ENCODE measurements around the gene MYL7. TPM values are rescaled to one million over a fixed set of nuclear protein-coding genes. Genes with fewer than 3 reads are reported as not detected.

MYL7 gene
- total and polyA plus RNA-seq, 9 donors, result 0.70 to 13.0 (median 6.8) TPM

GRCh38 chr7:44143646-44144250 lies 2.6 kb upstream of the MYL7 start:
- H3K27ac ChIP-seq (ENCODE audit: low read length), result peak overlapping the region; percentile 78
- no peaks in the 10 kb centered on the region for H3K36me3 ChIP-seq (ENCODE audit: control insufficient read depth, insufficient read depth, low read length)
- H3K4me1 ChIP-seq (ENCODE audit: control insufficient read depth, insufficient read depth, low read length), result peaks cover 60% of the 10 kb centered on the region
- DNase-seq, result peak; percentile 75
- H3K4me3 ChIP-seq (ENCODE audit: low read length), result no peak overlapping the region
- peaks cover 14% of the 10 kb centered on the region for H3K27me3 ChIP-seq (ENCODE audit: control insufficient read depth, insufficient read depth, low read length)
- 49% methylated on average over 4 of the region's 6 CpGs for WGBS (ENCODE audit: insufficient coverage)
- H3K9me3 ChIP-seq (replicated peaks; ENCODE audit: control insufficient read depth, low read depth, low read length), result no peaks in the 10 kb centered on the region

DNA sequence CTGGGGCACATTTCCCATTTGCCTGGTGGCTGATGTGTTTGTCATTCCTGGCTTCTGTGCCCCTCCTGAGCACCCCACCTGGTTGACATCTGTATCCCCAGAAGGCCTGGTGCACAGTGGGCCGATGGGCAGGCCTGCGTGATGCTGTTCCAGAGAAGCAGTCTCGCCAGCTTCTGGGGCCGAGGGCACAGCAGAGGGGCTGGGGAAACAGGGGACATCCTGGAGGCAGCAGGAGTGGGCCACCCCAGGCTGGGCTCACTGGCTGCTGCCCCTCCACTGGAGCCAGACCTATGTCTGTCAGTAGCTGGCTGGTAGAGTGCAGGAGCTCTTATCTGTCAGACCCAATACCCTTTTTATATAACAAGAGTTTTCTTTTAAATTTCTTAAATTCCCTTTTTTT lies 896 bp upstream of the MYL7 start:
- no peaks in the 10 kb centered on the region for H3K36me3 ChIP-seq (ENCODE audit: control insufficient read depth, insufficient read depth, low read length)
- H3K9me3 ChIP-seq (replicated peaks; ENCODE audit: control insufficient read depth, low read depth, low read length), result no peaks in the 10 kb centered on the region
- H3K4me1 ChIP-seq (ENCODE audit: control insufficient read depth, insufficient read depth, low read length), result peaks cover 45% of the 10 kb centered on the region
- H3K27me3 ChIP-seq (ENCODE audit: control insufficient read depth, insufficient read depth, low read length), result peaks cover 14% of the 10 kb centered on the region
- no peak overlapping the region for H3K4me3 ChIP-seq (ENCODE audit: low read length)
- peak overlapping the region; percentile 13 for H3K27ac ChIP-seq (ENCODE audit: low read length)
- 88% methylated on average over 4 of the region's 4 CpGs for WGBS (ENCODE audit: insufficient coverage)
- no peak for DNase-seq

- no peak overlapping the region for H3K27ac ChIP-seq (ENCODE audit: low read length)
- H3K4me1 ChIP-seq (ENCODE audit: control insufficient read depth, insufficient read depth, low read length), result peaks cover 30% of the 10 kb centered on the region
- no peak overlapping the region for H3K4me3 ChIP-seq (ENCODE audit: low read length)
- no peaks in the 10 kb centered on the region for H3K9me3 ChIP-seq (replicated peaks; ENCODE audit: control insufficient read depth, low read depth, low read length)
- no peak for DNase-seq
- no CpG with 5 or more reads among the region's 10 CpGs for WGBS (ENCODE audit: insufficient coverage)
- H3K36me3 ChIP-seq (ENCODE audit: control insufficient read depth, insufficient read depth, low read length), result no peaks in the 10 kb centered on the region
- H3K27me3 ChIP-seq (ENCODE audit: control insufficient read depth, insufficient read depth, low read length), result peaks cover 8% of the 10 kb centered on the region
Measured at GRCh38 chr7:44140341-44140740, 791 bp downstream of the MYL7 start.

GRCh38 chr7:44139311-44140010 lies 1.7 kb downstream of the MYL7 start:
- H3K27ac ChIP-seq (ENCODE audit: low read length), result no peak overlapping the region
- H3K4me1 ChIP-seq (ENCODE audit: control insufficient read depth, insufficient read depth, low read length), result peaks cover 21% of the 10 kb centered on the region
- no peak for DNase-seq
- no peak overlapping the region for H3K4me3 ChIP-seq (ENCODE audit: low read length)
- no peaks in the 10 kb centered on the region for H3K27me3 ChIP-seq (ENCODE audit: control insufficient read depth, insufficient read depth, low read length)
- 90% methylated on average over 7 of the region's 14 CpGs for WGBS (ENCODE audit: insufficient coverage)
- H3K9me3 ChIP-seq (replicated peaks; ENCODE audit: control insufficient read depth, low read depth, low read length), result no peaks in the 10 kb centered on the region
- no peaks in the 10 kb centered on the region for H3K36me3 ChIP-seq (ENCODE audit: control insufficient read depth, insufficient read depth, low read length)

- Histone ChIP-seq H3K4me3 (ENCODE audit: low read length) (no peak overlapping the region), H3K36me3 (ENCODE audit: control insufficient read depth, insufficient read depth, low read length) (no peaks in the 10 kb centered on the region), H3K4me1 (ENCODE audit: control insufficient read depth, insufficient read depth, low read length) (peaks cover 14% of the 10 kb centered on the region), H3K27ac (ENCODE audit: low read length) (no peak overlapping the region), H3K27me3 (ENCODE audit: control insufficient read depth, insufficient read depth, low read length) (peaks cover 2% of the 10 kb centered on the region), H3K9me3 (replicated peaks; ENCODE audit: control insufficient read depth, low read depth, low read length) (no peaks in the 10 kb centered on the region)
- 81% methylated on average over 4 of the region's 8 CpGs for WGBS (ENCODE audit: insufficient coverage)
- DNase-seq, result no peak
Measured at GRCh38 chr7:44138698-44139097, 2.4 kb downstream of the MYL7 start.

DNA sequence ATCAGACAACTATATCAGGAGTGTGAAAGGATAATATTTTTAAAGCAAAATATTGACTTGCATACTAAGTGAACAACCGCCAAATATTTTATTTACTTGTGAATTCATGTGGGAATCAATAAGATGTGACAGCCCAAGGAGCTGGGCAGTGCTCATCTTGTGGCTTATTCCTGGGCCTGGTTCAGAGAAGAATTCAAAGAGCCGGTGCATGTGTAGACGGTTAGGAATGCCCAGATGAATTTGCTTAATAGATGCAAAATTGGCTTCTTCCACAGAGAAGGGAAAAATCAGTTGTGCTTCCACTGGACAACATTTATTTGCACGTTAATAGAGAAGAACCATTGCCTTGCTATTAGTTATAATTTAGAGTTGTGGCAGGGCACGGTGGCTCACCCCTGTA lies 4.4 kb downstream of the MYL7 start:
- Histone ChIP-seq H3K9me3 (replicated peaks; ENCODE audit: control insufficient read depth, low read depth, low read length) (no peaks in the 10 kb centered on the region), H3K27ac (ENCODE audit: low read length) (no peak overlapping the region), H3K4me1 (ENCODE audit: control insufficient read depth, insufficient read depth, low read length) (peaks cover 23% of the 10 kb centered on the region), H3K36me3 (ENCODE audit: control insufficient read depth, insufficient read depth, low read length) (no peaks in the 10 kb centered on the region), H3K4me3 (ENCODE audit: low read length) (no peak overlapping the region), H3K27me3 (ENCODE audit: control insufficient read depth, insufficient read depth, low read length) (peaks cover 2% of the 10 kb centered on the region)
- DNase-seq, result no peak
- WGBS (ENCODE audit: insufficient coverage), result 60% methylated on average over 2 of the region's 5 CpGs

DNA sequence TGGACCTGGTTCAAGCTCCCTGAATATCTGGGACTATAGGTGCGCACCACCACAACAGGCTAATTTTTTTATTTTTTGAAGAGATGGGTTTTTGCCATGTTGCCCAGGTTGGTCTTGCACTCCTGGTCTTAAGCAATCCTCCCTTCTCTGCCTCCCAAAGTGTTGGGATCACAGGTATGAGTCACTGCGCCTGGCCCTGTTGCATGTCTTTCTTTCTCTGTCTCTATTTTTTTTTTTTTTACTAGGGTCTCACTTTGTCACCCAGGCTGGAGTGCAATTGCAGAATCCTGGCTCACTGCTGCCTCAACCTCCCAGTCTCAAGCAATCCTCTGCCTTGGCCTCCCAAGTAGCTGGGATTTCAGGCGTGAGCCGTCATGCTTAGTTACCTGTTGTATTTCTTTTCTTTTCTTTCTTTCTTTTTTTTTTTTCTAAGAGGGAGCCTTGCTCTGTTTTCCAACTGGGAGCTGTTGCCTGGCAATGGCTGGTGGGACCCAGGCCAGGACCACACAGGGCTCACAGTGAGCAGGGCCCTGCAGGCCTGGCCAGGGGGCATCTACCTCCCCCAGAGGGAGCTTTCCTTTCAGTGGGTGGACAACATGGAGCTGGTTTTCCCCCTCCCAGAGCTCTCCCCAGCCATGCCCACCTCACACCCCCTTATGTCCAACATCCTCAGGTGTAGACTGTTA lies 6.0 kb downstream of the MYL7 start:
- no peaks in the 10 kb centered on the region for H3K9me3 ChIP-seq (replicated peaks; ENCODE audit: control insufficient read depth, low read depth, low read length)
- WGBS (ENCODE audit: insufficient coverage), result 83% methylated on average over 1 of the region's 4 CpGs
- H3K27ac ChIP-seq (ENCODE audit: low read length), result no peak overlapping the region
- no peak overlapping the region for H3K4me3 ChIP-seq (ENCODE audit: low read length)
- peaks cover 25% of the 10 kb centered on the region for H3K4me1 ChIP-seq (ENCODE audit: control insufficient read depth, insufficient read depth, low read length)
- peaks cover 2% of the 10 kb centered on the region for H3K27me3 ChIP-seq (ENCODE audit: control insufficient read depth, insufficient read depth, low read length)
- no peak for DNase-seq
- no peaks in the 10 kb centered on the region for H3K36me3 ChIP-seq (ENCODE audit: control insufficient read depth, insufficient read depth, low read length)

GRCh38 chr7:44133295-44133694 lies 7.8 kb downstream of the MYL7 start:
- no peak overlapping the region for H3K27ac ChIP-seq (ENCODE audit: low read length)
- H3K27me3 ChIP-seq (ENCODE audit: control insufficient read depth, insufficient read depth, low read length), result peaks cover 2% of the 10 kb centered on the region
- H3K4me1 ChIP-seq (ENCODE audit: control insufficient read depth, insufficient read depth, low read length), result peaks cover 34% of the 10 kb centered on the region

DNA sequence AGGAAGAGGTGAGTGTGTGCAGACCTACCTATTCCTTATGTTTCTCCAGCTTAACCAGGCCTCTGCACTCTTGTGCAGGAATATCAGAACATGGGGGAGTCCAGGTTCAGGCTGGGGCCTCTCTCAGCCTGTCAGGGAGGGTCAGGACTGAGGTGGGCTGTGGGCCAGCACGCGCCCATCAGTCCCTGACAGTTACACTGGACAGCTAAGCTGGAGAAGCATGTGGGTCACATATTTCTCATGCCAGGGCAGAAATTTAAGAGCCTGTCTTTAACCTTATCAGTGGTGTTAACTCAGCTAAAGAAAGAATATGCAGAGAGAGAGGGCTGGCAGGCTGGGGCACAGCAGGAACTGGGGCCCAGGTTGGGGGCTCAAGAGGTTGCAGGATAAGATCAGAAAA lies 9.1 kb downstream of the MYL7 start:
- Histone ChIP-seq H3K36me3 (ENCODE audit: control insufficient read depth, insufficient read depth, low read length) (no peaks in the 10 kb centered on the region), H3K27me3 (ENCODE audit: control insufficient read depth, insufficient read depth, low read length) (peaks cover 2% of the 10 kb centered on the region), H3K4me3 (ENCODE audit: low read length) (no peak overlapping the region), H3K27ac (ENCODE audit: low read length) (peak overlapping the region; percentile 88), H3K9me3 (replicated peaks; ENCODE audit: control insufficient read depth, low read depth, low read length) (no peaks in the 10 kb centered on the region), H3K4me1 (ENCODE audit: control insufficient read depth, insufficient read depth, low read length) (peaks cover 37% of the 10 kb centered on the region)
- peak; percentile 63 for DNase-seq
- 56% methylated on average over 2 of the region's 2 CpGs for WGBS (ENCODE audit: insufficient coverage)

More at GRCh38 chr7:44133295-44133694, 7.8 kb downstream of the MYL7 start:
- Histone ChIP-seq H3K4me3 (ENCODE audit: low read length) (no peak overlapping the region), H3K36me3 (ENCODE audit: control insufficient read depth, insufficient read depth, low read length) (no peaks in the 10 kb centered on the region), H3K9me3 (replicated peaks; ENCODE audit: control insufficient read depth, low read depth, low read length) (no peaks in the 10 kb centered on the region)
- DNase-seq, result no peak
- WGBS (ENCODE audit: insufficient coverage), result 60% methylated on average over 1 of the region's 3 CpGs

Data from muscle of leg (tissue), 11 donors.